ENCODE measurements around the gene CAMK1D. TPM values are rescaled to one million over a fixed set of nuclear protein-coding genes. Genes with fewer than 3 reads are reported as not detected.

CAMK1D gene
- total RNA-seq, 4 donors from 2014 or later = 0.55 to 2.2 (median 1.5) TPM

DNA sequence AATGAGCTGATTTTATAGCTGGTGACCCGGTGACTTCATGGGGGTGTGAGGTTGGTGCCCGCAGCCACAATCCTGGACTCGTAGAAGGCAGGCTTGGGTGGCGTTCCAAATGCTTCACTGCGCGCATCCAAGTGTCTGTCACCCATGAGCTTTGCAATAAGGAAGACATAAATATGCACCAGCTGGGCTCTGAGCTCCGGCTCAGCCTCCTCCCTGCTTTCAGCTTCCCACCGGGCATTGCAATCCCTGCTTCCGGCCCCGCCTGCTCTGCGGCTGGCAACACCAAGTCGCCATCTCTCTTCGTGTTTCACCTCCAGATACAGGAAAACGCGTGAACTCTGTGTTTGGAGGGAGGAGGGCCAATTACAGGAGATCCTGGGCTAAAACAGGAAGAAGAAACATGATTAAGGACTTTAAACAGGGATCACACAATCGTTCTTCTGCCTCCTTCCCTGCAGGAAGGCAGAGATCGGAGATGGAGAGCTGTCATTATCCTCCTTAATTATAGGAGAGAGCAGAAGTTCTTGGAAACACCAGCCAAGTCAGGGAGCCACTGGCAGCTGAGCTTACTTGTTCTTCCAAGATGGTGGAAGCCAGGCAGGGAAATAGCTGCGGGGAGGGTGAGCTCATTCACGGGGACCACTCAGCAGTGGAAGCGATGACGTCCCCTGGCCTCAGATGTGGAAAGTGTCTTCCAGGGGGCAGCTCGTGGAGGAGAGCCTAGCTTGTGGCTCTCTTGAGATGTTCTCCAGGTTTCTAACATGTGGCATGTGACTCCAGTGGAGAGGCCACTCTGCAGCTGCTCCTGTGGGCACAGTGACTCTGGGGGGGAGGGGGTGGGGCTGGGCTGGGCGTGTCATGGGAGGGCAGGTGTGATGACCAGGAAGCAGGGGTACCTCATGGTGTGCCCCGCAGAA, 134.9 kb downstream of the CAMK1D start:
- intact Hi-C loops (cut with DNase I; ENCODE audit: low total_unique reads) = no loop called here
- Histone ChIP-seq H3K9me3 (no peaks in the 10 kb centered on the region), H3K27ac (peak overlapping the region; percentile 46 to 72 (median 50)), H3K27me3 (no peaks in the 10 kb centered on the region), H3K36me3 (no peaks in the 10 kb centered on the region), H3K4me1 (peaks cover 0 to 6% of the 10 kb centered on the region in 2 donors), H3K4me3 (peak overlapping the region in 1 of 4 donors; percentile 35)
- in situ Hi-C loops (cut with MboI; ENCODE audit: low sequenced_read_pairs in 4 of 4) = no loop called here
- TF ChIP-seq, protein P1, sequence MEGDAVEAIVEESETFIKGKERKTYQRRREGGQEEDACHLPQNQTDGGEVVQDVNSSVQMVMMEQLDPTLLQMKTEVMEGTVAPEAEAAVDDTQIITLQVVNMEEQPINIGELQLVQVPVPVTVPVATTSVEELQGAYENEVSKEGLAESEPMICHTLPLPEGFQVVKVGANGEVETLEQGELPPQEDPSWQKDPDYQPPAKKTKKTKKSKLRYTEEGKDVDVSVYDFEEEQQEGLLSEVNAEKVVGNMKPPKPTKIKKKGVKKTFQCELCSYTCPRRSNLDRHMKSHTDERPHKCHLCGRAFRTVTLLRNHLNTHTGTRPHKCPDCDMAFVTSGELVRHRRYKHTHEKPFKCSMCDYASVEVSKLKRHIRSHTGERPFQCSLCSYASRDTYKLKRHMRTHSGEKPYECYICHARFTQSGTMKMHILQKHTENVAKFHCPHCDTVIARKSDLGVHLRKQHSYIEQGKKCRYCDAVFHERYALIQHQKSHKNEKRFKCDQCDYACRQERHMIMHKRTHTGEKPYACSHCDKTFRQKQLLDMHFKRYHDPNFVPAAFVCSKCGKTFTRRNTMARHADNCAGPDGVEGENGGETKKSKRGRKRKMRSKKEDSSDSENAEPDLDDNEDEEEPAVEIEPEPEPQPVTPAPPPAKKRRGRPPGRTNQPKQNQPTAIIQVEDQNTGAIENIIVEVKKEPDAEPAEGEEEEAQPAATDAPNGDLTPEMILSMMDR (IDR thresholded peaks at IDR 0.05 in 4 of 5, conservative IDR thresholded peaks at IDR 0.05 in 1 of 5) = no peak
- TF ChIP-seq POLR2A (IDR thresholded peaks at IDR 0.05) = no peak
- no peak for DNase-seq
- peak in 1 of 2 donors; percentile 51 for ATAC-seq

DNA sequence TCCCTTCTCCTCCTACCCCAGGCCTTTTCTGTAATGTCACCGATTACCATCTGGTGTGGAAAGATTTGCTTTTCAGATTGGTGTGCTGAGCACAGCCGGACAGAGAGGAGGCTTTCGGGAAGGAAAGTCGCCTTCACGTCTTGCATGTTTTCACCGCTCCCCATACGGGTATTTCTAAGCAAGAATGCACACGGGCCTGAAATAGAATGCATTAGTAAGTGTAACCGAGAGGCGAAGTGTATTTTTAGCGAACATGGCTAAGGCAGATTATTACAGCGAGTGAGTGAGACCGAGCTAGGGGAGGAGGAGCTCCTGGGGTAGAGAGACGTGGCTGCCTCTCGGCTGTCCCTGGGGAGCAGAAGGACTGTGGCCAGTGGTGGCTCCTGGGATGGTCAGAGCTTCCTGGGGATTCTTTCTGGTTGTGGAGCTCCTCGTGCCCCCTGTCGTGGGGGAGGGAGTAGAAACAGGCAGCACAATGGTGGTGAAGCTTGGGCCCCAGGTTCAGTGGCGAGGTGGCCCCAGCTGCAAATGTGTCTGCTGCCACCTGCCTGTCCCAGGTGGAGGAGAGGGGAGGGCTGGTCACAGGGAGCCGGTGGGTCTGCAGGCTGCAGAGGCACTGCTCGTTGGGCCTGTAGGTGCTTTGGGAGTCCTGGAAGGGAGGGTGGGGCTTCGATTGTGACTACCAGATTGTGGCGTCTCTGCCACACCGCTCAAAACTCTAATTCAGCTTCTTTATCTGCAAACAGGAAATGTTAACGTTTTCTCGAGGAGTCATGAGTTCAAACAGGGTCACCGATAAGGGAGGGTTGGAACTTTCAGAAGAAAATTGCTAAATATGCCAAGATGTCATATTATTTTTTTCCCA, 135.8 kb downstream of the CAMK1D start:
- no peaks in the 10 kb centered on the region for H3K36me3 ChIP-seq
- peaks cover 0 to 6% of the 10 kb centered on the region in 2 donors for H3K4me1 ChIP-seq
- TF ChIP-seq POLR2A (IDR thresholded peaks at IDR 0.05) = no peak
- TF ChIP-seq, protein P1 (IDR thresholded peaks at IDR 0.05 in 4 of 5, conservative IDR thresholded peaks at IDR 0.05 in 1 of 5) = no peak
- H3K27ac ChIP-seq = peak overlapping the region; percentile 46 to 72 (median 50)
- DNase-seq (peak in 1 of 2 donors; percentile 17), ATAC-seq (peak; percentile 76 to 87)
- intact Hi-C loops (cut with DNase I; ENCODE audit: low total_unique reads) = no loop called here
- no peaks in the 10 kb centered on the region for H3K9me3 ChIP-seq
- in situ Hi-C loops (cut with MboI; ENCODE audit: low sequenced_read_pairs in 4 of 4) = no loop called here
- H3K4me3 ChIP-seq = peak overlapping the region in 1 of 4 donors; percentile 35
- H3K27me3 ChIP-seq = no peaks in the 10 kb centered on the region

DNA sequence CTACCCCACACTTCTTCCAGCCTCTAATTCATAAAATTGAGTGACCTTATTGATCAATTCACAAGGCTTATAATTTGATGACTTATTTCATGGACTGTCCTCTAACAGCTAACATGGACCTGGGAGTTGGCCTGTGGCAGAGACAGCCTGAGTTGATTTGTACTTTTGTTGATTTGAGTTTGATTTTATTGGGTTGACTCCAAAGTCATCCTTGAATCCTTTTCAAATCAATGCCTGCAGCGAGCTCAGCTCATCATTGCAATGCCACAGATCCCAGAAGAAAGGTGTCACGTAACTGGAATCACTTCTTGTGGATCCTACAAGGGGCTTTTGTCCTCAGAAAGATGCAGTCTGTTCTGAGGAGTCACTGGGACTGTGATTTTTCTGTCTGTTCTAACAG, 138.0 kb downstream of the CAMK1D start:
- intact Hi-C loops (cut with DNase I; ENCODE audit: low total_unique reads) = no loop called here
- no peak for ATAC-seq
- no peaks in the 10 kb centered on the region for H3K9me3 ChIP-seq
- in situ Hi-C loops (cut with MboI; ENCODE audit: low sequenced_read_pairs in 4 of 4) = no loop called here
- no peak overlapping the region for H3K4me3 ChIP-seq
- TF ChIP-seq, protein P1 (IDR thresholded peaks at IDR 0.05 in 4 of 5, conservative IDR thresholded peaks at IDR 0.05 in 1 of 5) = no peak
- TF ChIP-seq POLR2A (IDR thresholded peaks at IDR 0.05) = no peak
- H3K36me3 ChIP-seq = no peaks in the 10 kb centered on the region
- H3K4me1 ChIP-seq = peaks cover 0 to 6% of the 10 kb centered on the region in 2 donors
- H3K27me3 ChIP-seq = no peaks in the 10 kb centered on the region
- DNase-seq = no peak
- H3K27ac ChIP-seq = no peak overlapping the region

DNA sequence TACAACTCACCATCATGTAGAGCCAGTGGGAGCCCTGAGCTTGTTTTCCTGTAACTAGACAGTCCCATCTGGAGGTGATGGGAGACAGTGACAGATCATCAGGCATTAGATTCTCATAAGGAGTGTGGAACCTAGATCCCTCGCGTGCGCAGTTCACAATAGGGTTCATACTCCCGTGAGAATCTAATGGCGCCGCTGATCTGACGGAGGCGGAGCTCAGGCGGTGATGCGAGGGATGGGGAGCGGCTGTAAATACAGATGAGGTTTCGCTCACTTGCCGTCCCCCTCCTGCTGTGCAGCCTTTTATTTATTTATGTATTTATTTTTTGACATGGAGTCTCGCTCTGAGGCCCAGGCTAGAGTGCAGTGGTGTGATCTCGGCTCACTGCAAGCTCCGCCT, 139.3 kb downstream of the CAMK1D start:
- H3K4me1 ChIP-seq = peaks cover 0 to 6% of the 10 kb centered on the region in 2 donors
- no peak for DNase-seq
- no peak overlapping the region for H3K27ac ChIP-seq
- intact Hi-C loops (cut with DNase I; ENCODE audit: low total_unique reads) = no loop called here
- H3K4me3 ChIP-seq = no peak overlapping the region
- in situ Hi-C loops (cut with MboI; ENCODE audit: low sequenced_read_pairs in 4 of 4) = no loop called here
- H3K36me3 ChIP-seq = no peaks in the 10 kb centered on the region
- no peaks in the 10 kb centered on the region for H3K27me3 ChIP-seq
- no peak for TF ChIP-seq POLR2A (IDR thresholded peaks at IDR 0.05)
- ATAC-seq = no peak
- no peaks in the 10 kb centered on the region for H3K9me3 ChIP-seq

DNA sequence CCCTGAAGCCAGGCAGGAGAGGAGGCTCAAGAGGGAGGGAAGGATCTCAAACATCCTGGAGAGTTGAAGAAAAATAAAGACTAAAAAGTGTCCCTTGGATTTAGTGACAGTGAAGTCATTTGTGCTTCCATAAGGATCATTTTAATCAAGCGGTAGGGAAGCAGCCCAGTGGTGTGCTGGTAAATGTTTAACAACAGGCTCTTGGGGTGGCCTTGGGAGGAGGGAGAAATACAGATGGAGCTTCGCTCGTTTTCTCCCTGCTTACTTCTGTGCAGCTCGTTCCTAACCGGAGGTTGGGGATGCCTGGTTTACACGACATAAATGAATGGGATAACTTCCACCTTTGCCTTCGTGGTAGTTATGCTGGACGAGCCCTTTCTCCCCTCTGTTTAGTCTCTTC, 140.0 kb downstream of the CAMK1D start:
- DNase-seq (no peak), ATAC-seq (no peak)
- intact Hi-C loops (cut with DNase I; ENCODE audit: low total_unique reads) (no loop called here), in situ Hi-C loops (cut with MboI; ENCODE audit: low sequenced_read_pairs in 4 of 4) (no loop called here)
- Histone ChIP-seq H3K4me1 (peaks cover 0 to 5% of the 10 kb centered on the region in 2 donors), H3K4me3 (no peak overlapping the region), H3K27me3 (no peaks in the 10 kb centered on the region), H3K9me3 (no peaks in the 10 kb centered on the region), H3K27ac (no peak overlapping the region), H3K36me3 (no peaks in the 10 kb centered on the region)
- TF ChIP-seq, protein P1 (IDR thresholded peaks at IDR 0.05 in 4 of 5, conservative IDR thresholded peaks at IDR 0.05 in 1 of 5) = no peak
- TF ChIP-seq POLR2A (IDR thresholded peaks at IDR 0.05) = no peak

Data from gastrocnemius medialis (tissue), 4 donors.